Measurements from ENCODE around the gene PNPLA6. TPM values are rescaled to one million over a fixed set of nuclear protein-coding genes. Genes with fewer than 3 reads are reported as not detected.
A peak's percentile ranks its signal among the peaks of the same experiment; 100 is the strongest.

Gene PNPLA6
- total RNA-seq, 1 experiment from 2014 or later: 67.6 TPM

GRCh38 chr19:7513809-7514642 is 21.5 kb upstream of the PNPLA6 start:
- Mint-ChIP-seq H3K4me3 (ENCODE audit: unreplicated experiment) (no peak overlapping the region), H3K27me3 (ENCODE audit: insufficient read depth, unreplicated experiment) (no peaks in the 10 kb centered on the region), H3K36me3 (ENCODE audit: insufficient read depth, unreplicated experiment) (peaks cover 8% of the 10 kb centered on the region), H3K9me3 (ENCODE audit: unreplicated experiment) (no peaks in the 10 kb centered on the region), H3K27ac (ENCODE audit: unreplicated experiment) (peak overlapping the region; percentile 40), H3K4me1 (ENCODE audit: low read depth, unreplicated experiment) (peaks cover 8% of the 10 kb centered on the region)
- ChIA-PET CTCF (no interaction called here), POLR2A (no interaction called here)
- no peak for TF ChIP-seq CTCF (IDR thresholded peaks at IDR 0.05; ENCODE audit: insufficient read depth in 1 of 2, low read depth in 1 of 2, low read length in 1 of 2, severe bottlenecking in 1 of 2, unreplicated experiment in 1 of 2)
- peaks cover 5% of the 10 kb centered on the region; the same call in 1 of the 2 replicates for H3K4me1 ChIP-seq
- no peak for DNase-seq
- H3K4me3 ChIP-seq (ENCODE audit: low read depth, low read length): no peak overlapping the region
- no peaks in the 10 kb centered on the region for H3K27me3 ChIP-seq (replicated peaks; ENCODE audit: control insufficient read depth, insufficient read depth, low read length)
- H3K9me3 ChIP-seq: no peaks in the 10 kb centered on the region
- H3K36me3 ChIP-seq (ENCODE audit: control insufficient read depth, insufficient read depth, low read length): peaks cover 1% of the 10 kb centered on the region; the same call in 1 of the 2 replicates
- no TSS peak for BruUV-seq (replicated peaks)
- intact Hi-C loops (cut with micrococcal nuclease; ENCODE audit: unreplicated experiment): loop anchor here (10.0 kb wide), 1 partner anchor 119 kb away; no protein-coding TSS in a partner anchor

GRCh38 chr19:7515110-7515644 is 20.3 kb upstream of the PNPLA6 start:
- Mint-ChIP-seq H3K4me3 (ENCODE audit: unreplicated experiment) (peak overlapping the region; percentile 74), H3K4me1 (ENCODE audit: low read depth, unreplicated experiment) (peaks cover 8% of the 10 kb centered on the region), H3K27ac (ENCODE audit: unreplicated experiment) (peak overlapping the region; percentile 40), H3K36me3 (ENCODE audit: insufficient read depth, unreplicated experiment) (peaks cover 11% of the 10 kb centered on the region), H3K9me3 (ENCODE audit: unreplicated experiment) (no peaks in the 10 kb centered on the region), H3K27me3 (ENCODE audit: insufficient read depth, unreplicated experiment) (no peaks in the 10 kb centered on the region)
- TSS peak; percentile 47 for BruUV-seq (replicated peaks)
- no peaks in the 10 kb centered on the region for H3K27me3 ChIP-seq (replicated peaks; ENCODE audit: control insufficient read depth, insufficient read depth, low read length)
- POLR2A ChIA-PET: no interaction called here
- H3K9me3 ChIP-seq: no peaks in the 10 kb centered on the region
- CTCF ChIA-PET: no interaction called here
- H3K4me3 ChIP-seq (ENCODE audit: low read depth, low read length): no peak overlapping the region
- intact Hi-C loops (cut with micrococcal nuclease; ENCODE audit: unreplicated experiment): loop anchor here (10.0 kb wide), 1 partner anchor 120 kb away; no protein-coding TSS in a partner anchor
- H3K4me1 ChIP-seq: peaks cover 5% of the 10 kb centered on the region; the same call in 1 of the 2 replicates
- no peak for DNase-seq
- TF ChIP-seq CTCF (IDR thresholded peaks at IDR 0.05; ENCODE audit: insufficient read depth in 1 of 2, low read depth in 1 of 2, low read length in 1 of 2, severe bottlenecking in 1 of 2, unreplicated experiment in 1 of 2): no peak
- H3K36me3 ChIP-seq (ENCODE audit: control insufficient read depth, insufficient read depth, low read length): peaks cover 1% of the 10 kb centered on the region; the same call in 1 of the 2 replicates

- DNase-seq: peak; percentile 79 to 85
- ChIA-PET CTCF (no interaction called here), POLR2A (interaction anchor here (0.6 to 0.9 kb wide), 2 partner anchors 9 to 91 kb away, joined by 3 to 6 read pairs; no protein-coding TSS in a partner anchor)
- H3K4me1 ChIP-seq: peaks cover 5% of the 10 kb centered on the region; the same call in 1 of the 2 replicates
- H3K4me3 ChIP-seq (ENCODE audit: low read depth, low read length): peak within 1 kb of the TSS; percentile 75
- H3K9me3 ChIP-seq: no peaks in the 10 kb centered on the region
- TF ChIP-seq CTCF (IDR thresholded peaks at IDR 0.05; ENCODE audit: insufficient read depth in 1 of 2, low read depth in 1 of 2, low read length in 1 of 2, severe bottlenecking in 1 of 2, unreplicated experiment in 1 of 2): no peak
- Mint-ChIP-seq H3K4me1 (ENCODE audit: low read depth, unreplicated experiment) (peaks cover 8% of the 10 kb centered on the region), H3K9me3 (ENCODE audit: unreplicated experiment) (no peaks in the 10 kb centered on the region), H3K36me3 (ENCODE audit: insufficient read depth, unreplicated experiment) (peaks cover 11% of the 10 kb centered on the region), H3K27me3 (ENCODE audit: insufficient read depth, unreplicated experiment) (no peaks in the 10 kb centered on the region), H3K4me3 (ENCODE audit: unreplicated experiment) (peak within 1 kb of the TSS; percentile 74), H3K27ac (ENCODE audit: unreplicated experiment) (peak within 1 kb of the TSS; percentile 40)
- H3K36me3 ChIP-seq (ENCODE audit: control insufficient read depth, insufficient read depth, low read length): peaks cover 1% of the 10 kb centered on the region; the same call in 1 of the 2 replicates
- intact Hi-C loops (cut with micrococcal nuclease; ENCODE audit: unreplicated experiment): loop anchor here (10.0 kb wide), 1 partner anchor 121 kb away; no protein-coding TSS in a partner anchor
- no TSS peak for BruUV-seq (replicated peaks)
- H3K27me3 ChIP-seq (replicated peaks; ENCODE audit: control insufficient read depth, insufficient read depth, low read length): no peaks in the 10 kb centered on the region
Observed at GRCh38 chr19:7515645-7516151, 19.8 kb upstream of the PNPLA6 start, which contains the start of gene ZNF358. Gene ZNF358, plus strand, starts transcription at chr19:7516103. Its CDS starts 3,140 bp downstream, at chr19:7519243.
